Spleen (tissue), 11 donors: Measurements from ENCODE around the gene AKR1C2. TPM values are rescaled to one million over a fixed set of nuclear protein-coding genes. Genes with fewer than 3 reads are reported as not detected.
A peak's percentile ranks its signal among the peaks of the same experiment; 100 is the strongest.

Experiments
- DNase-seq: peaks from one replicate; pipeline ENCODE4 v3.0.0-alpha.2; 2020
- H3K27ac ChIP-seq, 8 donors: fragments of 200-600 bp; sonication (generic) in 7 of 8; 1 replicate in 4 of 8; 2 replicates in 4 of 8; pipeline versions ENCODE4 v1.5.0 to v1.8.0; 2016 to 2021; ENCODE audit warnings: inconsistent platforms in 4 of 8, mild to moderate bottlenecking in 4 of 8, moderate library complexity in 1 of 8
- H3K27me3 ChIP-seq, 7 donors: fragments of 200-600 bp; sonication (generic) in 6 of 7; replicated peaks in 1 of 7; 1 replicate in 4 of 7; 2 replicates in 3 of 7; pipeline versions ENCODE4 v1.5.0 to v1.8.0; 2016 to 2021; ENCODE audit warnings: inconsistent platforms in 3 of 7, mild to moderate bottlenecking in 1 of 7
- H3K36me3 ChIP-seq, 6 donors: fragments of 200-600 bp; sonication (generic) in 5 of 6; 1 replicate in 4 of 6; 2 replicates in 2 of 6; pipeline versions ENCODE4 v1.5.0 to v1.8.0; 2016 to 2021; ENCODE audit warnings: inconsistent platforms in 2 of 6
- H3K4me1 ChIP-seq, 6 donors: fragments of 200-600 bp; sonication (generic) in 5 of 6; 1 replicate in 3 of 6; 2 replicates in 3 of 6; pipeline versions ENCODE4 v1.5.0 to v1.8.0; 2016 to 2021; ENCODE audit warnings: inconsistent platforms in 3 of 6
- H3K4me3 ChIP-seq, 8 donors: fragments of 200-600 bp; sonication (generic) in 7 of 8; 1 replicate in 4 of 8; 2 replicates in 4 of 8; pipeline versions ENCODE4 v1.5.0 to v1.8.0; 2016 to 2021; ENCODE audit warnings: inconsistent platforms in 4 of 8, mild to moderate bottlenecking in 4 of 8, moderate library complexity in 2 of 8
- H3K9me3 ChIP-seq, 8 donors: fragments of 200-600 bp; sonication (generic) in 7 of 8; 1 replicate in 4 of 8; 2 replicates in 4 of 8; pipeline versions ENCODE4 v1.5.0 to v1.8.0; 2016 to 2021; ENCODE audit warnings: inconsistent platforms in 4 of 8
- POLR2A ChIP-seq, 3 donors: fragments of 450-650 bp; IDR thresholded peaks; one replicate each; pipeline ENCODE4 v1.5.1; 2017; ENCODE audit warnings: antibody characterized with exemption in 3 of 3, mild to moderate bottlenecking in 1 of 3
- POLR2AphosphoS5 ChIP-seq, 3 donors: sonication (generic); formaldehyde crosslinking; IDR thresholded peaks; one replicate each; pipeline ENCODE4 v1.5.1; 2017; ENCODE audit warnings: antibody characterized with exemption in 3 of 3
- WGBS, 5 donors: extraction: QIAGEN DNeasy Blood & Tissue Kit in 3 of 5; methylation state at CpG; one replicate each; pipeline versions ENCODE4 v1.1.5 to v1.1.7; 2013 to 2018; 5-methylcytosine and 5-hydroxymethylcytosine counted together
- intact Hi-C: fragments of 100-400 bp; cut with DNase I; formaldehyde crosslinking; loops from one replicate; pipeline ENCODE4 v1.15.0; 2023; ENCODE audit warnings: low total_unique reads
- polyA plus RNA-seq, 3 donors: library from polyadenylated mRNA; stranded (reverse); fragments of 200-250 nt; gene quantifications; one replicate each; pipeline ENCODE4 v1.2.1, GENCODE V29; 2013
- total RNA-seq, 7 donors: library from RNA; depleted of rRNA in 3 of 7; stranded (reverse); fragments of >200 nt in 3 of 7; fragmentation: NEBNext Ultra II Directional in 4 of 7; extraction: Animal tissue kit (Norgen Biotek cat#: 25700) in 4 of 7; gene quantifications; one replicate each; pipeline versions ENCODE4 v1.1.0 to v1.2.1, GENCODE V29; 2016 to 2021
- TF ChIP-seq, protein P1 (sequence below), 11 experiments: fragments of 200-600 bp in 7 of 11; fragments of 450-650 bp in 4 of 11; sonication (generic) in 4 of 11; IDR thresholded peaks in 8 of 11; conservative IDR thresholded peaks in 3 of 11; 1 replicate in 7 of 11; 2 replicates in 4 of 11; pipeline versions ENCODE4 v1.4.0 to v1.8.0; 2016 to 2021; ENCODE audit warnings: antibody characterized with exemption in 11 of 11, inconsistent platforms in 4 of 11, mild to moderate bottlenecking in 1 of 11
- donor health status: healthy with polysubstance abuse.
- donor health status: DM: no; HTN: no; CAD: no; lungs with moderate emphysema.
- donor health status: DM: no; HTN: no; CAD: no.
- donor health status: Bipolar disorder and iron deficiency.
- donor health status: healthy.
- donor health status: DM: no; HTN: no; CAD: no.
- donor health status: DM: yes; HTN: yes; CAD: no.

AKR1C2 gene
- total and polyA plus RNA-seq, 10 donors, result 0.60 to 3.6 (median 2.1) TPM; not detected in 1

DNA sequence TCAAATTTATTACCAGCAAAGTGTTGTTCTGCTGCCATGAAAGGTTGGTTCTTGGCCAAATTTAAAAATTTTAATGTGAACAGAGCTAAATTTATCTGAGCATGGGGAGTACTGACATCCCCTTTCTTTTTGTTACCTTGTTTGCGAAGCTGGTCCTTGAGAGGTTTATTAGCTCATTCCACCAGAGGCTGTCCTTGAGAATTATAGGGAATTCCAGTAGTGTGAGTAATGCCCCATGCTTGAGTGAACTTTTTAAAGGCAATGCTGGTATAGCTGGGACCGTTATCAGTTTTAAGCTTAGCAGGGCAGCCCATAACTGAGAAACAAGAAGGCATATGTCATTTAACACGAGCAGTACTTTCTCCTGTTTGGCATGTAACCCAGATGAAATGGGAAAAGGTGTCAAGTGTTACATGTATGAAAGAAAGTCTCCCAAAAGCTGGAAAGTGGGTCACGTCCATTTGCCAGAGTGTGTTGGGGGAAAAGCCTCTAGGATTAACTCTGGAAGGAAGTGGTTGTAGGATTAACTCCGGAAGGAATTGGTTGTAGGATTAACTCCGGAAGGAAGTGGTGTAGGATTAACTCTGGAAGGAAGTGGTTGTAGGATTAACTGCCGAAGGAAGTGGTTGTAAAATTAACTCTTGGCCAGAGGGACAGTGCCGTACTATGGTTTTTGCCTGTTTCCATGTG lies 37.3 kb upstream of the AKR1C2 start:
- Histone ChIP-seq H3K36me3 (no peaks in the 10 kb centered on the region), H3K4me1 (no peaks in the 10 kb centered on the region), H3K9me3 (peaks cover 0 to 9% (median 3%) of the 10 kb centered on the region in 8 donors), H3K27me3 (no peaks in the 10 kb centered on the region), H3K27ac (no peak overlapping the region), H3K4me3 (peak overlapping the region in 2 of 8 donors; percentile 2 to 19)
- intact Hi-C loops, result no loop called here
- DNase-seq, result no peak
- 44 to 65% (median 51%) methylated on average over 8 of the region's 8 CpGs for WGBS, 5 donors
- no peak for TF ChIP-seq POLR2A (IDR thresholded peaks at IDR 0.05)
- TF ChIP-seq, protein P1, sequence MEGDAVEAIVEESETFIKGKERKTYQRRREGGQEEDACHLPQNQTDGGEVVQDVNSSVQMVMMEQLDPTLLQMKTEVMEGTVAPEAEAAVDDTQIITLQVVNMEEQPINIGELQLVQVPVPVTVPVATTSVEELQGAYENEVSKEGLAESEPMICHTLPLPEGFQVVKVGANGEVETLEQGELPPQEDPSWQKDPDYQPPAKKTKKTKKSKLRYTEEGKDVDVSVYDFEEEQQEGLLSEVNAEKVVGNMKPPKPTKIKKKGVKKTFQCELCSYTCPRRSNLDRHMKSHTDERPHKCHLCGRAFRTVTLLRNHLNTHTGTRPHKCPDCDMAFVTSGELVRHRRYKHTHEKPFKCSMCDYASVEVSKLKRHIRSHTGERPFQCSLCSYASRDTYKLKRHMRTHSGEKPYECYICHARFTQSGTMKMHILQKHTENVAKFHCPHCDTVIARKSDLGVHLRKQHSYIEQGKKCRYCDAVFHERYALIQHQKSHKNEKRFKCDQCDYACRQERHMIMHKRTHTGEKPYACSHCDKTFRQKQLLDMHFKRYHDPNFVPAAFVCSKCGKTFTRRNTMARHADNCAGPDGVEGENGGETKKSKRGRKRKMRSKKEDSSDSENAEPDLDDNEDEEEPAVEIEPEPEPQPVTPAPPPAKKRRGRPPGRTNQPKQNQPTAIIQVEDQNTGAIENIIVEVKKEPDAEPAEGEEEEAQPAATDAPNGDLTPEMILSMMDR (IDR thresholded peaks at IDR 0.05 in 8 of 11, conservative IDR thresholded peaks at IDR 0.05 in 3 of 11), result no peak
- TF ChIP-seq POLR2AphosphoS5 (IDR thresholded peaks at IDR 0.05), result no peak

DNA sequence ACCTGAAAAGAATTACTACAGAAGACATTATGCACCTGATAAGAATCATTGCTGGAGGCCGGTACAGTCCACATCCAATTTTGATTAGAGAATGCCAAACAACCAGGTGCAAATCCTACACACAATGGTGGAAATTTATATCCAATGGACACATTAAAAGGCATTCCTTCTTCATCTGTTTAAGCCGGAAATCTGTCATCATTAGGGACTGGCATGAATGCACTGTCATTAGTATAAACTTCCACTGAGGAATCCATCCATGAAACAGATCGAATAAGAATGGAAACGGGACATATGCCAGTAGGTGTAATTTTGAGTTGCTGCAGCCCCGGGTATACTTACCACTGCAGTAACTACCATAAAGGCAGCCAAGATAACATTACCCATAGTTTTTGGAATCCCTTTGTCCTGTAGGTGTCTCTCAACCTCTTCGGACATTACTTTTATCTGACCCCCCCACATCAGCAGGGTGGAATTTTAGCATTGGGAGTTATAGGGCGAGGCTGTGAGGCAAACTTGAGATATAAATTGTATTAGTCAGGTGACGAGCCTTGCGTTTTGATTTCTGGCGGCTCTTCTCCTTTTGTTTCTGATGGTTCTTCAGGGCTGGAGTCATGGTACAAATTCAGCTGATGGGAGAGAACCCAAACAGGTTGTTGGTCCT lies 36.5 kb upstream of the AKR1C2 start:
- Histone ChIP-seq H3K9me3 (peaks cover 0 to 17% (median 10%) of the 10 kb centered on the region in 8 donors), H3K27me3 (no peaks in the 10 kb centered on the region), H3K4me1 (no peaks in the 10 kb centered on the region), H3K27ac (no peak overlapping the region), H3K36me3 (no peaks in the 10 kb centered on the region), H3K4me3 (no peak overlapping the region)
- DNase-seq, result no peak
- TF ChIP-seq POLR2A (IDR thresholded peaks at IDR 0.05) (no peak), POLR2AphosphoS5 (IDR thresholded peaks at IDR 0.05) (no peak)
- TF ChIP-seq, protein P1 (IDR thresholded peaks at IDR 0.05 in 8 of 11, conservative IDR thresholded peaks at IDR 0.05 in 3 of 11), result no peak
- WGBS, 5 donors, result 90 to 95% (median 92%) methylated on average over 10 of the region's 10 CpGs
- intact Hi-C loops, result no loop called here

DNA sequence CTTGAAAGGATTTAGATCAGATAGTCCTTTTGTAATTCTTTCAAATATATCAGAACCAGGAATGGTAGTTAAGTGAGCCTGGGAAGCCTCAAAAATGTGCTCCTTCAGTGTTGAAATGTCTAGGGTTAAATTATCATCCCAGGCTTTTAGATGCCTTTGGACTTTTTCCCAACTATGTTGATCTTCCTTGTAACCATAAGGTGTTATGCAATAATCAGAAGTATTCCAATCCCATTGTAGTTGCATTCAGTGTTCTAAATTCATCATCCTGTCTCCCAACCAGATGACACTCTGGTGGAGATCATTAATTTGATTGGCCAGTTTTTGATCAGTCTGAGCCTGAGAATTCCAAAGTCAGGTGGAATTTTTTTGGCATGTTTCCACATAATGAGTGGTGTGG lies 35.1 kb upstream of the AKR1C2 start:
- TF ChIP-seq POLR2AphosphoS5 (IDR thresholded peaks at IDR 0.05) (no peak), POLR2A (IDR thresholded peaks at IDR 0.05) (no peak)
- TF ChIP-seq, protein P1 (IDR thresholded peaks at IDR 0.05 in 8 of 11, conservative IDR thresholded peaks at IDR 0.05 in 3 of 11), result no peak
- intact Hi-C loops, result no loop called here
- no peaks in the 10 kb centered on the region for H3K27me3 ChIP-seq

DNA sequence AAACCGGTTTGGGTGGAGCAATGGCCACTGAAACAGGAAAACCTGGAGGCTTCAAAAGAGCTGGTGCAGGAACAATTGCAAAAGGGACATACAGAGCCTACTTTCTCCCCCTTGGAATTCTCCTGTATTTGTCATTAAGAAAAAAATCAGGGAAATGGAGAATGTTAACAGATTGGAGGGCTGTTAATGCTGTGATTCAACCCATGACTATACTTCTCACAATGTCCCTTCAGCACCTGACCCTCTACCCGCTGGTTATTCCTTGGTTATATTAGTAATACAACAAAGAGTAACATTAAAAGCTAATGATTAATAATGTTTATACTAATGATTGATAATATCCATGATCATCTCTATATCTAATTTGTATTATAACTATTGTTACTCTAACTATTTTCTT lies 34.4 kb upstream of the AKR1C2 start:
- H3K36me3 ChIP-seq, result no peaks in the 10 kb centered on the region
- WGBS, 5 donors, result 64 to 85% (median 77%) methylated on average over 2 of the region's 2 CpGs
- no peak overlapping the region for H3K27ac ChIP-seq
- no peaks in the 10 kb centered on the region for H3K4me1 ChIP-seq
- no peaks in the 10 kb centered on the region for H3K27me3 ChIP-seq
- no peak overlapping the region for H3K4me3 ChIP-seq
- intact Hi-C loops, result no loop called here
- H3K9me3 ChIP-seq, result peaks cover 0 to 37% (median 31%) of the 10 kb centered on the region in 8 donors
- no peak for DNase-seq
- no peak for TF ChIP-seq POLR2AphosphoS5 (IDR thresholded peaks at IDR 0.05)

More for the DNA sequence above, 35.1 kb upstream of the AKR1C2 start:
- Histone ChIP-seq H3K4me3 (no peak overlapping the region), H3K4me1 (no peaks in the 10 kb centered on the region), H3K9me3 (peaks cover 0 to 31% (median 24%) of the 10 kb centered on the region in 8 donors), H3K27ac (no peak overlapping the region), H3K36me3 (no peaks in the 10 kb centered on the region)
- no peak for DNase-seq
